ENCODE results near the gene C2CD4C. TPM values are rescaled to one million over a fixed set of nuclear protein-coding genes. Genes with fewer than 3 reads are reported as not detected.

C2CD4C gene
- total RNA-seq, 1 experiment from 2014 or later, result 13.6 TPM

Other genes starting within 250 kb of the C2CD4C start
- gene PLPP2, start 117.7 kb downstream of the C2CD4C start, total RNA-seq (2021; ENCODE audit: unreplicated experiment), result 67.0 TPM
- 32.1 TPM for gene MIER2, start 64.4 kb downstream of the C2CD4C start, total RNA-seq (2021; ENCODE audit: unreplicated experiment)
- gene SHC2, start 51.9 kb upstream of the C2CD4C start, total RNA-seq (2021; ENCODE audit: unreplicated experiment), result 6.7 TPM
- gene MADCAM1, start 87.3 kb upstream of the C2CD4C start, total RNA-seq (2021; ENCODE audit: unreplicated experiment), result 0.54 TPM
- gene TPGS1, start 98.3 kb upstream of the C2CD4C start, total RNA-seq (2021; ENCODE audit: unreplicated experiment), result 17.6 TPM
- 80.5 TPM for gene CDC34, start 122.6 kb upstream of the C2CD4C start, total RNA-seq (2021; ENCODE audit: unreplicated experiment)
- 0.69 TPM for gene GZMM, start 134.9 kb upstream of the C2CD4C start, total RNA-seq (2021; ENCODE audit: unreplicated experiment)
- gene BSG, start 163.4 kb upstream of the C2CD4C start, total RNA-seq (2021; ENCODE audit: unreplicated experiment), result 653 TPM
- 15.1 TPM for gene HCN2, start 180.7 kb upstream of the C2CD4C start, total RNA-seq (2021; ENCODE audit: unreplicated experiment)
- 56.0 TPM for gene POLRMT, start 224.4 kb upstream of the C2CD4C start, total RNA-seq (2021; ENCODE audit: unreplicated experiment)
- gene FGF22, start 230.7 kb upstream of the C2CD4C start, total RNA-seq (2021; ENCODE audit: unreplicated experiment), result 0.72 TPM